Right ventricle myocardium inferior (tissue), 1 donor: Measurements from ENCODE around the gene VPS50. TPM values are rescaled to one million over a fixed set of nuclear protein-coding genes. Genes with fewer than 3 reads are reported as not detected.
"Not testable (repeated sequence)": the region's sequence is repeated elsewhere in the genome, so short reads cannot be mapped to it uniquely, and the experiment has no call there.

Experiments
- ATAC-seq: fragments of 200-7000 bp; cut with Tn5 transposase; one replicate; pipeline ENCODE4 v1.9.1; 2020; ENCODE audit warnings: mild to moderate bottlenecking, moderate library complexity
- DNase-seq: peaks from one replicate; pipeline ENCODE4 v3.0.0; 2021; ENCODE audit errors: missing footprints
- intact Hi-C: fragments of 100-400 bp; cut with DNase I; formaldehyde crosslinking; loops from one replicate; pipeline ENCODE4 v1.11.0; 2022
- total RNA-seq: library from RNA; stranded (reverse); fragmentation: NEBNext Ultra II Directional; extraction: Animal tissue kit (Norgen Biotek cat#: 25700); gene quantifications from one replicate; pipeline ENCODE4 v1.2.1, GENCODE V29; 2021
- donor health status: DM: no; HTN: yes; CAD: no; lungs with severe emphysema.

VPS50 gene
- total RNA-seq, 1 donor from 2014 or later = 15.5 TPM

DNA sequence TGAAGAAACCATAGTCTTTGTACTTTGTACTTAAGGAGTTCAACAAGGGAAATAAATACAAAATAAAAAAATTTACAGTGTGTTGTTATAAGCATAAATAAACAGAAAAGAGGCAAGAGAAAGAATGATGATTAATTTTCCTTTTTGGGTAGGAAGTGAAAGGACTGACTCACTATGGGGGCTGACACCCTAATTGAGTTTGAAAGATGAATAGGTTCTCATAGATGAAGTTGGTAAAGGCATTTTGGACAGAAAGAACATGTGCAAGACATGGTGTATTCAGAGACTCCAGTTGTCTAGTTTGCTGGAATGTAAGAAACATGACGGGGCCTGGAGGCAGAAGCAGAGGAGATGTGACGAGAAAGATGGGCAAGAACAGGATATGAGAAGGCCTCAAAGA is 83.7 kb downstream of the VPS50 start:
- DNase-seq (no peak), ATAC-seq (no peak)
- intact Hi-C loops = no loop called here

DNA sequence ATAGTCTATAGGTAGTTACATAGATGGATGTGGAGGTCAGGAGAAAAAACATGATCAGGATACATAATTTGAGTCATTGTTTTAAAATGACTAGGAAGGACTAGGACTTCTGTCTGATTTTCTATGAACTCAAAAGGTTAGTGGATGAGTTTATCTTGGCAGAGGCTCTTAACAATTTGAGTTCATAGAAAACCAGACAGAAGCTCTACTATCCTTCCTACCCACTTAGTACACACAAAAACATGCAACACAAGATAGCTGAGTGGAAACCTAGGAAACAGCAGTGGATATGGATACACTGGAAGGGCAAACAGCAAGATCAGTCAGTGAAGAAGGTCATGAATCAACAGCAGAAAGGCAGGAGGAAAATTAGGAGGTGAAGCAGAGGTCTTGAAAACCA is 84.6 kb downstream of the VPS50 start:
- no peak for ATAC-seq
- DNase-seq = no peak
- intact Hi-C loops = no loop called here

DNA sequence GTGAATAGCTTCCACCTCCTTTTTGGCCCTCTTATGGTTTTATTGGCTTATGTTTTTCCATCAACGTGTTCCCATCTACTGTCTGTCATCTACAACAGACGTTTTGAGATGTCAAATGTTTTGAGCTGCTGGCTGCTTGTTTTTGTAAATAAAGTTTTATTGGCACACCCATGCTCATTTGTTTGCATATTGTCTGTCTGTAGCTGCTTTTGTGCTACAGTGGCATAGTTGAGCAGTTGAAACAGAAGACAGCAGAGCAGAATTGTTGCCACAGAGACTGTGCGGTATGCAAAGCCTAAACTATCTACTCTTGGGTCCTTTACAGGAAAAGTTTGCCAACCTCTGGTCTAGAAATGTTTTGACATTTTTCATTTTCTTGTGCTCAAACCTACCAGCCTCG is 88.7 kb downstream of the VPS50 start:
- intact Hi-C loops = no loop called here
- no peak for ATAC-seq
- no peak for DNase-seq

DNA sequence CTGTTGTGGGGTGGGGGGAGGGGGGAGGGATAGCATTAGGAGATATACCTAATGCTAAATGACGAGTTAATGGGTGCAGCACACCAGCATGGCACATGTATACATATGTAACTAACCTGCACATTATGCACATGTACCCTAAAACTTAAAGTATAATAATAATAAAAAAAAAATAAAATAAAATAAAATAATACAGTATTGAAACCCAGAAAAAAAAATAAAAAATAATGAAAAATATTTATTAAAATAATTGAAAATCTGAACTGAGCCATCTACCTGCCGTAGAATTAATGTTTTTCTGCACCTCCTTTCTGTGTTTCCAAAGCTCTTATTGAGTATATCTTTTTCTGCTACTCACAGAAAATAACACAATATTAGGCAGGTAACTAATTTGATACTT is 94.1 kb downstream of the VPS50 start:
- intact Hi-C loops, DNase-seq, ATAC-seq: not testable (repeated sequence)

DNA sequence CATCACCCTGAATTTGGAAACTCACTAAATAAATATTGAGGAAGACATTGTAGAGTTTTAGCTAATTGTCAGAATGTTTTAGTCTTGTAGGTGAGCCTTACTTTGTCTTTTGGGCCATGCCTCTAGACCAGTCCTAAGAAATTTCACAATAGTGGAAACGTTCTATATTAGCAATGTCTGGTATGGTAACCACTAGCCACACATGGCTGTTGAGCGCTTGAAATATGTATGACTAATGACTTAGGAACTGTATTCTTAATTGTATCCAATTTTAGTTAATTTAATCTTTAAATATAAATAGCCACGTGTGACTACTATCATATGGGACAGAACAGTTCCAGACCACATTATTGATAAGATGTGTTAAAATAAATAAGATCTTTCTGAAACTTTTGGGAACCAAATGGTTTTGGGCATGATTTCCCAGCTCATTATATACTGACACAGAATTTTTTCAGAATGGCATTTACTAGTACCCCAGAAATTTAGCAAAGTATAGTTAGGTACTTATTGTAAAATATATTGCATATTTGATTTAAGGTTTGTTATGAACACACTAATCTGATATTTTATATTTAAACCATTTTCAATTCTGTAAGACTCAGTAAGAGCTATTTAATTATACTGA is 95.0 kb downstream of the VPS50 start:
- ATAC-seq (no peak), DNase-seq (no peak)
- intact Hi-C loops = no loop called here

DNA sequence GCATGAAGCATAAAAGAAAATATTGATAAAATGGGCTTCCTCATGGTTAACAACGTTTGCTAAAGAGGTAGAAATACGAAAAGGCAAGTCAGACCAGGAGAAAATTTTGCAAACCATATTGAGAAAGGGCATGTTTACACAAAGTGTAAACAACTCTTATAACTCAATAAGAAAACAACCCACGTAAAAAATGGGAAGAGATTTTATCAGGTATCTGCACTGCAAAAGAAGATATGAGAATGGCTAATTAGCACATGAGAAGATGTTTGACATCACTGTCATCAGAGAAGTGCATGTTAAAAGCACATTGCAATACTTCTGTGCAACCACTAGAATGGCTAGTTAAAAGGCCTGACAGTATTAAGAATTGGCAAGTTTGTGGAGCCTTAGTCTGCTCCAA is 99.5 kb downstream of the VPS50 start:
- ATAC-seq = no peak
- intact Hi-C loops = no loop called here

DNA sequence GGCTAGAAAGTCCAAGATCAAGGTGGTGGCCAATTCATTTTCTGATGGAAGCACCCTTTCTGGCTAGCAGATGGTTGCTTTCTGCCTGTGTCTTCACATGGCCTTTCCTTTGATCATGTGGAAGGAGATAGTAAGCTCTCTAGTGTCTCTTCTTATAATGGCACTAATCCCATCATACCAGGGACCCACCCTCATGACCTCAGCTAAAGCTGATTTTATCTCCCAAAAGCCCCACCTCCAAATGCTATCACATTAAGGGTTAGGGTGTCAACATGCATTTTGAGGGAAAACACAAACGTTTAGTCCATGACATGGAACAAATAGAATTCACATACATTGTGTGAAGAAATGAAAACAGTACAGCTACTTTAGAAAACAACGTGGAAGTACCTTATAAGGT is 100.0 kb downstream of the VPS50 start:
- no peak for DNase-seq
- intact Hi-C loops = no loop called here
- ATAC-seq = no peak

More for the DNA sequence above, 99.5 kb downstream of the VPS50 start:
- no peak for DNase-seq

DNA sequence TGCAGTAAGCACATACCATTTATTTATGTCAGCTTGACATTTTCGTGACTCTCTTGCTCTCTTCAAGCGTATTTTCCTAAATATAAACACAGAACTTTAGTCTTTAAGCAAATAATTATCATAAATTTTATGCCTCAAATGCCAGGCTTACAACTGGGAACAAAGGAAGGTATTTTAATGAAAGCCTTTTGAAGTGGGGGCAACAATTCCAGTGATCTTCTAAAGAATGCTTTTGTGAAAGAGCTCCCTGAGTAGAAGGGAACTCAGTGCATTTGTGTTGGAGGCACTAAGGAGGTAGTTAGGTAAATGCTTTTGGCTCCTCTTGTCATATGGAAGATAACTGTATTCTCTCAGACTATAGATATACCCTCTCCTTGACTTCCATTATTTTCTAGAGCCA is 104.9 kb downstream of the VPS50 start:
- intact Hi-C loops = no loop called here
- ATAC-seq (no peak), DNase-seq (no peak)

DNA sequence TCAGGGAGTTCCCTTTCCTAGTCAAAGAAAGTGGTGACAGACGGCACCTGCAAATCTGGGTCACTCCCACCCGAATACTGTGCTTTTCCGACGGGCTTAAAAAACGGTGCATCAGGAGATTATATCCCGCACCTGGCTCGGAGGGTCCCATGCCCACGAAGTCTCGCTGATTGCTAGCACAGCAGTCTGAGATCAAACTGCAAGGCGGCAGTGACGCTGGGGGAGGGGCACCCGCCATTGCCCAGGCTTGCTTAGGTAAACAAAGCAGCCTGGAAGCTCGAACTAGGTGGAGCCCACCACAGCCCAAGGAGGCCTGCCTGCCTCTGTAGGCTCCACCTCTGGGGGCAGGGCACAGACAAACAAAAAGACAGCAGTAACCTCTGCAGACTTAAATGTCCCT is 110.0 kb downstream of the VPS50 start:
- intact Hi-C loops, ATAC-seq, DNase-seq: not testable (repeated sequence)

DNA sequence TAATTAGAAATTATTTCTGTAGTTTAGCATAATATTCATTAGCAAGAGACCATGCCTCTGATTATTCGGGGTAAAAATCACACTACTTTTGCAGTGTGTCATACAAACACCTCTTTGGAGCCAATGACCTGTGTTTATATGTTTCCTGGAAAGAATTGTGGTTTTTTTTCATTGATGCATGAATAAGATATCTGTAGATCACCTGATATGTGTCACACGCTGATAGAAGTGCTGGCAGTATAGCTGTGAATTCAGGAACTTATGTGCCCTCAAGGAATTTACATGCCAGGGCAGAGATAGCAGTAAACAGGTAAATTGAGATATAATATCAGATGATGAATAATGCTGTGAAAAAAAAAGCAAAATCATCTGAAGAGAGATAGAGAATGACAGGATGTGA is 118.2 kb downstream of the VPS50 start:
- no peak for ATAC-seq
- no peak for DNase-seq
- intact Hi-C loops = no loop called here

DNA sequence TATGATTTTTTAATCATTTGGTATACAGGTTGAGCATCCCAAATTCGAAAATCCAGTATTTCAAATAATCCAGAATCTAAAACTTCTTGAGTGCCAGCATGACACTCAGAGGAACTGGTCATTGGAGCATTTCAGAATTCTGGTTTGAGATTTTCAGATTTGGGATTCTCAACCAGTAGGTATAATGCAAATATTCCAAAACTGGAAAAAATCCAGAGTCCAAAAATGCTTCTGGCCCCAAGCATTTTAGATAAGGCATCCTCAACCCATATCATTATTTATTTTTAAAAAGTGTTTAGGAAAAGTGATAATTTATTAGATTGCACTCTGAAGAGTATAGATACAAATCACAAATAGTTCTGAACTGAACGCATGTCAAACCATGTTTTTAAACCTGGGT is 120.7 kb downstream of the VPS50 start:
- ATAC-seq = no peak
- intact Hi-C loops = no loop called here
- no peak for DNase-seq

DNA sequence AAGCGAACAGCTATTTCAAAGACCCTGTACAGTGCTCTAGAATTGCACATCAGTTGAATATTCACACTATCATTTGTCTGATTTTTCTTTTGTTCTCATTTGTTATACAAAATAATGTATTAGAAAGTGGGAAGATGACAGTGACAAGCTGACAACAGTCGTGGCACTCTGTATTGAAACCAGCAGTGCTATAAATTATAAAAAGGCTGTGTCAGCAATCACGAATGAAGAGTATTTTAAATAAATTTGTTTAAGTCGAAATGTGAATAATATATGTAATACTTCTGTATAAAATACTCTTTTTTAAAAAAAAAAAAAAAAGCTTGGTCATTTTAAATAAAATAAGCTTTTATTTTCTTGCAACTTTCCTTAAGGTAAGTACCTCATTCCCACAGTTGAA is 122.6 kb downstream of the VPS50 start:
- ATAC-seq = no peak
- intact Hi-C loops = no loop called here
- DNase-seq = no peak

DNA sequence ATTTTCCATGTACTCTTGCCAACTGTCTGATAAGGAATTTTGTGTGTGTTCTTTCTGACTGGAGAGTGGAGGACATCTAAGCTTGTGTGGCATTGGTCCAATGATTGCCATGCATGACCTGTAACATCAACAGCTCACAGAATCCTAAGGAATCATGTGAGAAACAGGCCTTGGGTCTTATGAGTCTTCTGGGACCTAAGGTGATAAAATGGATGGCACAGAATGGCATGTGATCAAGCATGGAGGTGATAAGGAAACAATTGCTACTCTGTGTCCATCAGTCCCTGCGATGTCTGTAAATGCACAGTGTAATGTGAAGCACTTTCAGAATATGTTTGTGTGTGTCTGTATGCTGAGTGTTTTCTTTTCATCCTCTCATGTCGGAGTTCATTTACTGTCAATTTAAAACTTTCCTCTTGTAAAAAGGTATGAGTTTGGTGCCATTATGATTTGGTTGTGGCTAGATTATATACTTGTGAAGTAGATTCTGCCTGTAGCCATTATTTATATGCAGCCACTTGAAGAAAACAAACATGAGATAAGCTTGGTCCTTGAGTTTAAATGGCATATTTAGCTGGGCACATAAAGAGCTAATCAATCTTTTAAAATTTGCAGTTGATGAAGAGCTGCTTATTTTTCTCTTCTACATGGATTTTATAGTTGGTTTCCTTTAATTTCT is 127.5 kb downstream of the VPS50 start:
- intact Hi-C loops = no loop called here
- ATAC-seq (no peak), DNase-seq (no peak)

DNA sequence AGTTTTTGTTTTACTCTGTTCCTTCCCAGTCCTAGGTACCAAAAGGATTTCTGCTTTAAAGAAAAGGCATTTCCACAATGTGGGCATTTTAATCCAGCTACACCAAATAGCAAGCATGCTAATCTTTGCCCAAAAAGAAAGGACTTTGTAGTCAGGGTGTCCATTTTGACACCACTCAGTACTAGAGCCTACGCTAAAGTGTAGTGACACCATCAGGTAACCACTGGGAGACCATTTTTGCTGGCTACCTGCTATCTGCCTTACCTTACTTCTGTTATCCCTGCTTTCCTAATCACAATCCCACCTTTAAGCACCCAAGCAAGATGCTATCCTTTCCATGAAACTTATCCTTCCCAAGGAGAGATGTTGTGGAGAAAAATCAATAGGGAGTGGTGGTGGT is 129.7 kb downstream of the VPS50 start:
- DNase-seq = no peak
- ATAC-seq = no peak

DNA sequence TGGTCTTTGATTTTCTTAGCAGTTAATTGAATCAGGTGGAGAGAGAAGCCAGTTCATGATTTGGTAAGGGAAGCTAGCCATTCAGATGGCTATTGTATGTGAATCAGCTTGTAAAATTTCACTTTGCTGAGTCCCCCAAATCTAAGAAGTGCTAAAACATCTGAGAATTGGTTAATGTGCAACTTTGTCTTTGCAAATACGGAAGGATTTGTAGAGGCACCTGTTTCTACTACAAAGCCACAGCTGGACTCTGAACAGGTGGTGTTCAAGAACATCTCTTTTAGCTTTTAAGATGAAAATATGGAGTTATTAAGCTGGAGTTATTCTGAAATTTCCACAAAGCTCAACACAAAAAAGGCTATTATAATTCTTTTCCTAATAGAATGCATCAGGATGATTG is 132.6 kb downstream of the VPS50 start:
- ATAC-seq (no peak), DNase-seq (no peak)
- intact Hi-C loops = no loop called here

More for the DNA sequence above, 129.7 kb downstream of the VPS50 start:
- intact Hi-C loops = no loop called here

DNA sequence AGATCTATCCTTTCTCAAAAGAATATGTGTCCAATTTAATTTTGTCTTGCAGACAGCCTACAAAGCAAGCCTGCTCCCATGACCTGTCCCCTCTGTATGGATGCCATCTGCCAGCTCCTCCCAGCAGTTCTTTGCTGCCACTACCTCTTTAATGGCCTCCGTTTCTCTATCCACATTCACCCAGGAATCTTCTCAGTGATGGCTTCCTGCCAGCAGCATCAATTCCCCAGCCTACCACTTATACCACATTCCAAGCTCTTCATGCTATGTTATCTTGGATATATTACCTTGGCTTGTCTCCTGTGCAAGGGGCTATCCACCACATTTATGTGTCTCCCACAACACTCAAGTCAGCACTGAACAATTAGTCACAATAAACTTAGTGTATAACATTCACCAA is 133.2 kb downstream of the VPS50 start:
- DNase-seq (no peak), ATAC-seq (no peak)
- intact Hi-C loops = no loop called here

DNA sequence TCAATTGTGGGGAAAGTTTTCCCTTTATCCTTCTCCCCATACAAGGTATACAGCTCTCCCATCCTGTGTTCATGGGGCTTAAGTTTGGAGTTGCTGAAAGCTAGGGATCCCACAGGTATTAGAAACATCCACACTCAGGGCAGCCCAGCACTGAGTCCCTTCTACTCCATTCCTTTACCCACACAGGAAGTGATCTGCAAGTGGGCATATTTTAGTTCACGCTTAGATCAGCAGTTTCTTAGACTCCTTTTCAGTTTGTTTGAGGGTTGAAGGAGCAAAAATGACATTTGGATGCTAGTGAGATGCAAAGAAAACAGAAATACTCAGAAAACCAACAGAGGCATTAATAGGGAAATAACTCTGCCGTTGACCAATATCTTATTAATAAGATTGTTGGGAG is 134.7 kb downstream of the VPS50 start:
- intact Hi-C loops = no loop called here
- DNase-seq = no peak
- ATAC-seq = no peak

DNA sequence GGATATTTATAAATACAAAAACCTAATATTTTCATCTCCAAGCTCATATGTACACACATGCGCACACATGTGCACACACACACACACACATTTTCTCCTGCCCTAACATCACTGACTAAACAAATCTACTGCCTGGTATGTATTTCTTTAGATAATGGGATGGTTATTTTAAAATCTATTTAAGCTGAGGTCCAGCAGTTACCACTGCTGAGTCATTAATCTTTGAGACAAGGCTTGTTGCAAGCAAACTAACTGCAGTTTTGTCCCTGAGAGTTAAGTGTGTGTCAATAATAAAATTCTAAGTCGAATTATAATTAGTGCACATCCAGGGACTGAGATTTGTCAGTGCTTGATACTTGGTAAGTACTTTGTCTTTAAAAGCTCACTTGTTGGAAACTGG is 135.1 kb downstream of the VPS50 start:
- no peak for DNase-seq
- intact Hi-C loops = no loop called here
- ATAC-seq = no peak

DNA sequence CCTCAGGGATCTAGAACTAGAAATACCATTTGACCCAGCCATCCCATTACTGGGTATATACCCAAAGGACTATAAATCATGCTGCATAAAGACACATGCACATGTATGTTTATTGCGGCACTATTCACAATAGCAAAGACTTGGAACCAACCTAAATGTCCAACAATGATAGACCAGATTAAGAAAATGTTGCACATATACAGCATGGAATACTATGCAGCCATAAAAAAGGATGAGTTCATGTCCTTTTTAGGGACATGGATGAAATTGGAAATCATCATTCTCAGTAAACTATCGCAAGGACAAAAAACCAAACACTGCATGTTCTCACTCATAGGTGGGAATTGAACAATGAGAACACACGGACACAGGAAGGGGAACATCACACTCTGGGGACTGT is 138.8 kb downstream of the VPS50 start:
- ATAC-seq, DNase-seq, intact Hi-C loops: not testable (repeated sequence)

DNA sequence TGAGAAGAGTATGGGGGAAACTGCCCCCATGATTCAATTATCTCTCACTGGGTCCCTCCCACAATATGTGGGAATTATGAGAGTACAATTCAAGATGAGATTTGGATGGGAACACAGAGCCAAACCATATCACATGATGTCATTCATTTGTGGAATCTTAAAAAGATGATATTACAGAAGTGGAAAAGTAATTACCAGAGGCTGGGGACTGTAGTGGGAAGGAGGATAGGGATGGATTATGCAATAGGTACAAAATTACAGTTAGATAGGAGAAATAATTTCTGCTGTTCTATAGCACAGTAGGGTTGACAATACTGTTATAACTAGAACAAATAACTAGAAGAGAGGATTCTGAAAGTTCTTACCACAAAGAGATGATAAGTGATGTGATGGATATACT is 141.4 kb downstream of the VPS50 start:
- intact Hi-C loops = no loop called here
- ATAC-seq (no peak), DNase-seq (no peak)
